ENCODE measurements around the gene HDGF. TPM values are rescaled to one million over a fixed set of nuclear protein-coding genes. Genes with fewer than 3 reads are reported as not detected.

The HDGF gene
- total and polyA plus RNA-seq, 9 of the 15 experiments (the other 6 are each of a cell fraction or from before 2014, with no cell fraction given), result 38.8 to 601 (median 400) TPM

DNA sequence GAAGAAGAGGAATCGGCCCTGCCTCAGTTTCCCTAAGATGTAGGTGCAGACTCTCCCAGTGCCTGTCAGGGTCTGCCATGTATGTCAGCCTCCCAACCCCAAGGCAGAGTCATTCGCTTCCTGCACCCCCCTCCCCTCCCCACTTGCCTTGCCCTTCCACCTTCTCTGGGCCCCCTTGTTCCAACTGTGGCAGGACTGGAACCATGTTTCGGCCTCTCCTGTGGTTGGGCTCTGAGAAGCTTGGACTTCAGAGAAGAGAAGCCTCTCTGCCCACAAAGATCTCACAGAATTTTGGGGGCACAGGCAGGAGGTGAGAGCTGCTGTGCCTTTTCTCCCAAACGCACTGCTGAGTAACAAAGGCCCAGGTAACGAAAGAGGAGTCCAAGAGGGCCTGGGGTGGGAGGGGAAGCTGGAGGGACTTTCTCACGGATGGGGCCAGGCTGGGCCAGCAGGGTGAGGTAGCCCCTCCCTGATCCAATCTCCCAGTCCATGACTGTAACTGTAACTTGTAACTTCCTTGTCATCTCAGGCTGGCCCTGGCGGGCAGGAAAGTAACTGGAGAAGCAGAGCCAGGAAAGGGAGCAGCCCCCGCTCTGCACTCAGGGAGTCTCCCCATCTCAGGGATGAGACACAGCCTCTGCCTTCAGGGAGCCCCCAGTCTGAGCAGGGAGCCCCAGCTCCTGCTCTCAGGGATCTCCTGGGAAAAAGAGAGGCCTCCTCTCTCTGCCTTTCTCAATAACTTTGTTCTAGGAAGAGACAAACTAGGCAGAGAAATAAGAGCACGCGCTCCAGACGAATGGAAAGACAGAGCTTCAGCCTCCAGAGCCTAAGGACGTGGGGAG is 57.4 kb downstream of the HDGF start (continued):
- TF ChIP-seq SMARCA5 (IDR thresholded peaks at IDR 0.05) (no peak), CREM (IDR thresholded peaks at IDR 0.05; ENCODE audit: low read depth) (peak; percentile 72; the same call in 1 of the 2 replicates), CEBPB (tag; IDR thresholded peaks at IDR 0.05) (no peak), ZNF3 (CRISPR knock-in tag; IDR thresholded peaks at IDR 0.05) (no peak), CHCHD3 (CRISPR knock-in tag; IDR thresholded peaks at IDR 0.05) (no peak), ZNF668 (CRISPR knock-in tag; IDR thresholded peaks at IDR 0.05) (peak; percentile 74), KHSRP (IDR thresholded peaks at IDR 0.05) (no peak), NR2C1 (IDR thresholded peaks at IDR 0.05) (no peak), NR2C1 (tag; IDR thresholded peaks at IDR 0.05) (peak; percentile 83), ETS2 (tag; IDR thresholded peaks at IDR 0.05; ENCODE audit: borderline replicate concordance, poor library complexity, severe bottlenecking) (no peak), ZBTB7A (IDR thresholded peaks at IDR 0.05; ENCODE audit: borderline replicate concordance, control insufficient read depth, low read depth, low read length) (peak; percentile 83; the same call in 1 of the 2 replicates), ZNF239 (CRISPR knock-in tag; IDR thresholded peaks at IDR 0.05) (peak; percentile 59; the same call in 1 of the 2 replicates), KDM4B (IDR thresholded peaks at IDR 0.05; ENCODE audit: borderline replicate concordance in 2 of 2, low read depth in 1 of 2) (no peak), HOXB6 (CRISPR knock-in tag; IDR thresholded peaks at IDR 0.05; ENCODE audit: borderline replicate concordance) (no peak), MBD2 (IDR thresholded peaks at IDR 0.05; ENCODE audit: borderline replicate concordance, low read depth) (no peak), PRMT5 (CRISPR knock-in tag; IDR thresholded peaks at IDR 0.05) (no peak), ASH1L (IDR thresholded peaks at IDR 0.05; ENCODE audit: borderline replicate concordance, low read depth, partially characterized antibody) (no peak), ZNF146 (CRISPR knock-in tag; IDR thresholded peaks at IDR 0.05; ENCODE audit: unreplicated experiment) (no peak), ZNF224 (CRISPR knock-in tag; IDR thresholded peaks at IDR 0.05) (no peak), BCL6 (CRISPR knock-in tag; IDR thresholded peaks at IDR 0.05) (no peak), LCOR (CRISPR knock-in tag; IDR thresholded peaks at IDR 0.05) (0 out of 2 replicates have a peak, but pooled peaks have one; percentile 52)
- TF ChIP-seq, protein P1, sequence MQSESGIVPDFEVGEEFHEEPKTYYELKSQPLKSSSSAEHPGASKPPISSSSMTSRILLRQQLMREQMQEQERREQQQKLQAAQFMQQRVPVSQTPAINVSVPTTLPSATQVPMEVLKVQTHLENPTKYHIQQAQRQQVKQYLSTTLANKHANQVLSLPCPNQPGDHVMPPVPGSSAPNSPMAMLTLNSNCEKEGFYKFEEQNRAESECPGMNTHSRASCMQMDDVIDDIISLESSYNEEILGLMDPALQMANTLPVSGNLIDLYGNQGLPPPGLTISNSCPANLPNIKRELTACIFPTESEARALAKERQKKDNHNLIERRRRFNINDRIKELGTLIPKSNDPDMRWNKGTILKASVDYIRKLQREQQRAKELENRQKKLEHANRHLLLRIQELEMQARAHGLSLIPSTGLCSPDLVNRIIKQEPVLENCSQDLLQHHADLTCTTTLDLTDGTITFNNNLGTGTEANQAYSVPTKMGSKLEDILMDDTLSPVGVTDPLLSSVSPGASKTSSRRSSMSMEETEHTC (IDR thresholded peaks at IDR 0.05), result no peak
- TF ChIP-seq, protein P2, sequence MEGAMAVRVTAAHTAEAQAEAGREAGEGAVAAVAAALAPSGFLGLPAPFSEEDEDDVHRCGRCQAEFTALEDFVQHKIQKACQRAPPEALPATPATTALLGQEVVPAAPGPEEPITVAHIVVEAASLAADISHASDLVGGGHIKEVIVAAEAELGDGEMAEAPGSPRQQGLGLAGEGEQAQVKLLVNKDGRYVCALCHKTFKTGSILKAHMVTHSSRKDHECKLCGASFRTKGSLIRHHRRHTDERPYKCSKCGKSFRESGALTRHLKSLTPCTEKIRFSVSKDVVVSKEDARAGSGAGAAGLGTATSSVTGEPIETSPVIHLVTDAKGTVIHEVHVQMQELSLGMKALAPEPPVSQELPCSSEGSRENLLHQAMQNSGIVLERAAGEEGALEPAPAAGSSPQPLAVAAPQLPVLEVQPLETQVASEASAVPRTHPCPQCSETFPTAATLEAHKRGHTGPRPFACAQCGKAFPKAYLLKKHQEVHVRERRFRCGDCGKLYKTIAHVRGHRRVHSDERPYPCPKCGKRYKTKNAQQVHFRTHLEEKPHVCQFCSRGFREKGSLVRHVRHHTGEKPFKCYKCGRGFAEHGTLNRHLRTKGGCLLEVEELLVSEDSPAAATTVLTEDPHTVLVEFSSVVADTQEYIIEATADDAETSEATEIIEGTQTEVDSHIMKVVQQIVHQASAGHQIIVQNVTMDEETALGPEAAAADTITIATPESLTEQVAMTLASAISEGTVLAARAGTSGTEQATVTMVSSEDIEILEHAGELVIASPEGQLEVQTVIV (CRISPR knock-in tag; IDR thresholded peaks at IDR 0.05; ENCODE audit: borderline replicate concordance), result no peak
- TF ChIP-seq, protein P3, sequence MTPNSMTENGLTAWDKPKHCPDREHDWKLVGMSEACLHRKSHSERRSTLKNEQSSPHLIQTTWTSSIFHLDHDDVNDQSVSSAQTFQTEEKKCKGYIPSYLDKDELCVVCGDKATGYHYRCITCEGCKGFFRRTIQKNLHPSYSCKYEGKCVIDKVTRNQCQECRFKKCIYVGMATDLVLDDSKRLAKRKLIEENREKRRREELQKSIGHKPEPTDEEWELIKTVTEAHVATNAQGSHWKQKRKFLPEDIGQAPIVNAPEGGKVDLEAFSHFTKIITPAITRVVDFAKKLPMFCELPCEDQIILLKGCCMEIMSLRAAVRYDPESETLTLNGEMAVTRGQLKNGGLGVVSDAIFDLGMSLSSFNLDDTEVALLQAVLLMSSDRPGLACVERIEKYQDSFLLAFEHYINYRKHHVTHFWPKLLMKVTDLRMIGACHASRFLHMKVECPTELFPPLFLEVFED (CRISPR knock-in tag; conservative IDR thresholded peaks at IDR 0.05), result peak; percentile 65; the same call in 1 of the 2 replicates

Measured in K562 (cell line).